Measurements from ENCODE around the gene NEGR1.

DNA sequence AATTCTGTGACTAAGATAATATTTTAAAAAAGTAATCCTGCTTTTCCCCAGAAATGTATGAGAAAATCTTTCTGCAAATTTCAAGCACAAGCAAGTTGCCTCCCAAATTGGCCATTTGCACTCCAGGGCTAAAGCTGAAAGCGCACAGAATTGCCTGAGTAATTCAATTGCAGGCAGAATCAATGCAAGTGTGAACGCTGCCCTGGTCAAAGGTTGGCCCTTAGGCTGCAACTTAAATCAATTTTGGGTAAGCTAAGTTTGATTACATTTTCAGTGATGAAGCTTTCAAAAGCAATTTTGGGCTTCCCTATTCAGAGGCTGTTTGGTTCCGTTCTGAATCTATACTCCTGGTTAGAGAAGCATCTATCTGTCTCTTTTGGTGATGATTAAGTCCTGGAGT is 699.7 kb downstream of the NEGR1 start:
- TF ChIP-seq, protein P1, sequence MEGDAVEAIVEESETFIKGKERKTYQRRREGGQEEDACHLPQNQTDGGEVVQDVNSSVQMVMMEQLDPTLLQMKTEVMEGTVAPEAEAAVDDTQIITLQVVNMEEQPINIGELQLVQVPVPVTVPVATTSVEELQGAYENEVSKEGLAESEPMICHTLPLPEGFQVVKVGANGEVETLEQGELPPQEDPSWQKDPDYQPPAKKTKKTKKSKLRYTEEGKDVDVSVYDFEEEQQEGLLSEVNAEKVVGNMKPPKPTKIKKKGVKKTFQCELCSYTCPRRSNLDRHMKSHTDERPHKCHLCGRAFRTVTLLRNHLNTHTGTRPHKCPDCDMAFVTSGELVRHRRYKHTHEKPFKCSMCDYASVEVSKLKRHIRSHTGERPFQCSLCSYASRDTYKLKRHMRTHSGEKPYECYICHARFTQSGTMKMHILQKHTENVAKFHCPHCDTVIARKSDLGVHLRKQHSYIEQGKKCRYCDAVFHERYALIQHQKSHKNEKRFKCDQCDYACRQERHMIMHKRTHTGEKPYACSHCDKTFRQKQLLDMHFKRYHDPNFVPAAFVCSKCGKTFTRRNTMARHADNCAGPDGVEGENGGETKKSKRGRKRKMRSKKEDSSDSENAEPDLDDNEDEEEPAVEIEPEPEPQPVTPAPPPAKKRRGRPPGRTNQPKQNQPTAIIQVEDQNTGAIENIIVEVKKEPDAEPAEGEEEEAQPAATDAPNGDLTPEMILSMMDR (IDR thresholded peaks at IDR 0.05), result no peak
- TF ChIP-seq POLR2AphosphoS5 (IDR thresholded peaks at IDR 0.05; ENCODE audit: insufficient read depth in 1 of 2, low read depth in 1 of 2), result no peak
